ENCODE results near the gene ATRIP. TPM values are rescaled to one million over a fixed set of nuclear protein-coding genes. Genes with fewer than 3 reads are reported as not detected.

Gene ATRIP
- total RNA-seq, 2 donors from 2014 or later = 3.9 to 5.7 TPM

DNA sequence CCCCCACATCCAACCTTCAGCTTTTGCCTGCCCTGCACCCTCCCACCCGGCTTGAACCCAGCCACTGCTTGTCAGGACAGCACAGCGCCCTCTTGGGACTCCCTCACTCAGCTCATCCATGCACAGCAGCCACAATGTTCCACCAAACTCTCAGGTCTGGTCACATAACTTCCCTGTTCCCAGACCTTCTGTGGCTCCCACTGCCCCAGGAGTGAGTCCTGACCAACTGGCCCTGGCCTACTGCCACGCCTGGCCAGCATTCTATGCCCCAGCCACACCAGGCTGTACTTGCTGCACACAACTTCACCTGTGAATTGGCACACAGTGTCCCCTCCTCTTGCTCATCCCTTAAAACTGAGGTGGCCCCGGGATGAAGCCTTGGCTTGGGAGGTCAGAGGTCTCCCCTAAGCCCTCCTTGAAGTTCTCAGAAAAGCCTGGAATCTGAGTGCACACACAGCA is 37.7 kb upstream of the ATRIP start:
- intact Hi-C loops (cut with DNase I) = no loop called here
- DNase-seq (no peak), ATAC-seq (no peak)

GRCh38 chr3:48409291-48410201 is 37.0 kb upstream of the ATRIP start:
- DNase-seq (no peak), ATAC-seq (no peak)
- intact Hi-C loops (cut with DNase I) = no loop called here

GRCh38 chr3:48410205-48411040 is 36.1 kb upstream of the ATRIP start:
- DNase-seq = no peak
- ATAC-seq = no peak
- intact Hi-C loops (cut with DNase I) = no loop called here

DNA sequence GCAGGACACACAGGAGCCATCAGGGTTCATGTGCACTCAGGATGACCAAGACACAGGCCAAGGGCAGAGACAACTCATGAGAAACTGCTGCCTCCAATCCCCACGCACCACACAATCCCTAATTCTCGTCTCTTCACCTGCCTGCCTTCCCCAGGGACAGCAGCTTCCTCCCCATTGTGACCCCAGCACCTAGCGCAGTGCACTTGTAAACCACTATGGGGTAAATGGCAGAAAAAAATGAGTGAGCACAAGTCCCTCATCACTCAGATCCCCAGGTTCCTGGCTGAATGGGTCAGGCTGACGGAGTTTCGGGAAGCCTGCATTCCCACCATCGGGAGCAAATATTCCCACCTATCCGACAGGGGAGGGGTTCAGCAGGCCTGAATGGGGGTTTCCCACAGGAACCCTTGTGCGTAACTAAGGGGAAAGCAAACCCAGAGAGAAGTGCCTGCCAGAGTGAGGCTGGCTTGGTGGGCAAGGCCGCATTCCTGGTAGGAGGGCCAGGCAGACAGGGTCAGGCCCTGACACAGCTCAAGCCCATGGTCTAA is 35.4 kb upstream of the ATRIP start:
- DNase-seq (no peak), ATAC-seq (no peak)
- intact Hi-C loops (cut with DNase I) = no loop called here

- ATAC-seq (no peak), DNase-seq (no peak)
- intact Hi-C loops (cut with DNase I) = no loop called here
Measured at GRCh38 chr3:48411606-48412374, 34.7 kb upstream of the ATRIP start.

- intact Hi-C loops (cut with DNase I) = no loop called here
- DNase-seq (no peak), ATAC-seq (no peak)
Measured at GRCh38 chr3:48412375-48413001, 34.0 kb upstream of the ATRIP start.

GRCh38 chr3:48413086-48413485 is 33.5 kb upstream of the ATRIP start:
- intact Hi-C loops (cut with DNase I) = no loop called here
- no peak for ATAC-seq
- DNase-seq = no peak

DNA sequence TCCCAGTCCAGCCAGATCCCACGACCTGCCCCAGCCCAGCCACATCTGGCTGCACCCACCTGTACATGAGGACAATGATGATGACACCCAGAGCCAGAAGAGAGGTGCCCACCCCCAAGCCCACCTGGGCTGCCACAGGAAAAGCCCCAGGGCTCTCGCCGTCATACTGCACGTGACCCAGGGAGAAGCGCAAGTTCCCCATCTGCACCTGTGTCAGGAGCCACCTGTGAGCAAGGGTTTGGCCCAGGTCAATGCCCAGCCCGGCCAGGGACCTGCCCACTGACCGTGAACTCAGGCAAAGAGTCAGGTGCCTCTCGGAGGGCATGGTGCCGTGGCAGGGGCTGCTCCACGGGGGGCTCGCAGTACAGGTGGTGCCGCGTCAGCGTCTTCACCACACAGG is 32.9 kb upstream of the ATRIP start:
- DNase-seq (no peak), ATAC-seq (no peak)
- intact Hi-C loops (cut with DNase I) = no loop called here

GRCh38 chr3:48414376-48415250 is 31.9 kb upstream of the ATRIP start:
- DNase-seq (no peak), ATAC-seq (no peak)
- intact Hi-C loops (cut with DNase I) = no loop called here

DNA sequence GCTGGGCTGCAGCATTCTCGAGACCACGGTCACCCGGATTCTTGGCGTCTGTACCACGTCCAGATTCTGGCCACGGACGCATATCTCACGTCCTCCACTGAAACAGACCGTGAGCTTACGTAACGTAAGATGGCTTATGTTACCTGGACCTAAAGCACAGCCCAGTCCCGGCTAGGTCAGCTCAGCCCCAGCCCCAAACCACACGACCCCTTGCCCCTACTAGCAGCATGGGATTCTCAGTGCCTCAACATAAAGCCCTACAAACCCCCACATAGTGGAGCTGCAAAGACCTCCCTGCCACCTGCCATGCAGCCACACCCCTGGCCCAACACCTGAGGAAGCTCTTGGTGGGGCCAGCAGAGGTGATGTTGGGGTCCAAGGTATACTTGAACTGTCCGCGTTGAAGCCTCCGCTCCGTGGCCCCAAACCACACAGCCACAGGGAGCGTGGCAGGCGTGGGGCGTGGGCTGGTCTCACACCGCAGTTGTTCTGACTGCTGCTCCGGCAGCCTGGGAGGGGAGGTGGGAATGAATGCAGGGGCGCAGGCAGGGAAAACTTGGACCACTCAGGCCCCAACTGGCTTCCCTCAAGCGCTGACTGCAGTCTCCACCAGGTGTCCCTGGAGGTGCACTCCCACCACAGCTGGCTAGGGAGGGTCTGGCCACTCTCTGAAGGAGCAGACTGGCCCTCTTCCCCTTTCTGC is 31.1 kb upstream of the ATRIP start:
- ATAC-seq = no peak
- intact Hi-C loops (cut with DNase I) = no loop called here
- no peak for DNase-seq

DNA sequence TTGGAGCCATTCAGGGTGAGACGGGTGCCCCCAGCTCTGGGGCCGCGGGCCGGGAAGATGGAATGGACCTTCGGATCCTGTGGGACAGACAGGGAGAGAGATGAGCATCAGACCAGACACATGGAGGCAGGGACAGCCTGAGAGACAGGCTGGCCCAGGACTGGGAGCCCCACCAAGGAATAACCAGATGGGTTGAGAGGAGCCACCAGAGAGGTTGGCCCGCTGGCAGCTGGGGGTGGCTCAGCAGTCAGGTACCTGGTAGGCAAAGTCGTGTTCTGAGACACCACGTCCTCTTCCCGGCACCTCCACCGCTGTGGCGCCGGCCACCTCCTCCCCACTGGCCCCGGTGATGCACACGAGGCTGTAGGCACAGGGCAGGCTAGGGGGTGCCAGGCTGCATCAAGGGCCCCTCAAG is 30.4 kb upstream of the ATRIP start:
- ATAC-seq = no peak
- DNase-seq = no peak
- intact Hi-C loops (cut with DNase I) = no loop called here

- no peak for ATAC-seq
- intact Hi-C loops (cut with DNase I) = no loop called here
- no peak for DNase-seq
Measured at GRCh38 chr3:48416546-48416945, 30.0 kb upstream of the ATRIP start.

- no peak for ATAC-seq
- no peak for DNase-seq
- intact Hi-C loops (cut with DNase I) = no loop called here
Measured at GRCh38 chr3:48417529-48418108, 28.9 kb upstream of the ATRIP start.

- ATAC-seq = no peak
- no peak for DNase-seq
- intact Hi-C loops (cut with DNase I) = no loop called here
Measured at GRCh38 chr3:48418140-48418539, 28.4 kb upstream of the ATRIP start.

- DNase-seq (no peak), ATAC-seq (no peak)
- intact Hi-C loops (cut with DNase I) = no loop called here
Measured at GRCh38 chr3:48418651-48419050, 27.9 kb upstream of the ATRIP start.

GRCh38 chr3:48419149-48419548 is 27.4 kb upstream of the ATRIP start:
- no peak for DNase-seq
- intact Hi-C loops (cut with DNase I) = no loop called here
- no peak for ATAC-seq

DNA sequence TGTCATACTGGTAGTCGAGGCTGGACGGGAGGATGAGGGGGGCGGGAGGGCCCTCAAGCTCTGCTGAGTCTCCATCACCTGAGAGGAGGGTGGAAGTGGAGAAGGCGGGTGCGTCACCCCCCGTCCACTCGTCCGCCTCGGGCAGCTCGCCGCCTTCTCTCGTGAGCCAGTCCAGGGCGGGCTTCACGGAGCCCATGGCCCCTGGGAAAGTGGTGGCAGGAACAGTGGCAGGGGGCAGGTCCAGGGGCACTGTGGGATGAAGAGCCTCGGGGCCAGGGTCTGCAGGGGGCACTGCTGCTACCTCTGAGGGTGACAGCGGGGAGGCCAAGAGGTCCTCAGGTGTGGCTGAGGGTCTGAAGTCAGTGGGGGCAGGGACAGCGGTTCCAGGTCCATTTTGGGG is 26.9 kb upstream of the ATRIP start:
- intact Hi-C loops (cut with DNase I) = no loop called here
- no peak for ATAC-seq
- no peak for DNase-seq
